GM12801 (cell line): ENCODE results near the gene RIN2.

ENCODE experiments used
- CTCF ChIP-seq: IDR thresholded peaks from one replicate; pipeline ENCODE4 v1.5.1; 2011; ENCODE audit warnings: control low read depth; ENCODE audit not compliant: insufficient read length; ENCODE audit errors: extremely low read depth

The RIN2 gene

GRCh38 chr20:19714579-19714840 is 43.5 kb upstream of the RIN2 start:
- TF ChIP-seq CTCF, result no peak

- TF ChIP-seq CTCF, result no peak
Observed at GRCh38 chr20:19715986-19716385, 42.1 kb upstream of the RIN2 start.

- TF ChIP-seq CTCF, result no peak
Observed at GRCh38 chr20:19718880-19719279, 39.2 kb upstream of the RIN2 start.

- TF ChIP-seq CTCF, result no peak
Observed at GRCh38 chr20:19720991-19721390, 37.1 kb upstream of the RIN2 start.

- no peak for TF ChIP-seq CTCF
Observed at GRCh38 chr20:19723051-19723450, 35.0 kb upstream of the RIN2 start.

GRCh38 chr20:19723813-19724430 is 34.1 kb upstream of the RIN2 start:
- no peak for TF ChIP-seq CTCF

GRCh38 chr20:19725373-19725772 is 32.7 kb upstream of the RIN2 start:
- no peak for TF ChIP-seq CTCF
